ENCODE data around the gene STK11.

- TF ChIP-seq, protein P1, sequence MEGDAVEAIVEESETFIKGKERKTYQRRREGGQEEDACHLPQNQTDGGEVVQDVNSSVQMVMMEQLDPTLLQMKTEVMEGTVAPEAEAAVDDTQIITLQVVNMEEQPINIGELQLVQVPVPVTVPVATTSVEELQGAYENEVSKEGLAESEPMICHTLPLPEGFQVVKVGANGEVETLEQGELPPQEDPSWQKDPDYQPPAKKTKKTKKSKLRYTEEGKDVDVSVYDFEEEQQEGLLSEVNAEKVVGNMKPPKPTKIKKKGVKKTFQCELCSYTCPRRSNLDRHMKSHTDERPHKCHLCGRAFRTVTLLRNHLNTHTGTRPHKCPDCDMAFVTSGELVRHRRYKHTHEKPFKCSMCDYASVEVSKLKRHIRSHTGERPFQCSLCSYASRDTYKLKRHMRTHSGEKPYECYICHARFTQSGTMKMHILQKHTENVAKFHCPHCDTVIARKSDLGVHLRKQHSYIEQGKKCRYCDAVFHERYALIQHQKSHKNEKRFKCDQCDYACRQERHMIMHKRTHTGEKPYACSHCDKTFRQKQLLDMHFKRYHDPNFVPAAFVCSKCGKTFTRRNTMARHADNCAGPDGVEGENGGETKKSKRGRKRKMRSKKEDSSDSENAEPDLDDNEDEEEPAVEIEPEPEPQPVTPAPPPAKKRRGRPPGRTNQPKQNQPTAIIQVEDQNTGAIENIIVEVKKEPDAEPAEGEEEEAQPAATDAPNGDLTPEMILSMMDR (conservative IDR thresholded peaks at IDR 0.05; ENCODE audit: low read depth in 2 of 2) = no peak
- TF ChIP-seq POLR2AphosphoS5 (IDR thresholded peaks at IDR 0.05; ENCODE audit: low read depth) = no peak
- TF ChIP-seq JUNB (IDR thresholded peaks at IDR 0.05; ENCODE audit: unreplicated experiment) = no peak
- TF ChIP-seq REST (IDR thresholded peaks at IDR 0.05; ENCODE audit: unreplicated experiment) = no peak
These were observed 46.7 kb downstream of the STK11 start for GRCh38 chr19:1252221-1252820.

All from GM23338 (cell line).